Neural cell (in vitro differentiated cells): ENCODE measurements around the gene TOX2. TPM values are rescaled to one million over a fixed set of nuclear protein-coding genes. Genes with fewer than 3 reads are reported as not detected.

ENCODE experiments used
- H2AFZ ChIP-seq: fragments of 200-600, 300-800 bp; sonication (generic), shearing (Covaris generic); 2 replicates; pipeline ENCODE4 v1.6.0; 2014; ENCODE audit warnings: low read depth, mild to moderate bottlenecking, antibody characterized with exemption, low read length, moderate library complexity
- H3F3A ChIP-seq: fragments of 200-600 bp; shearing (Covaris generic); 2 replicates; pipeline ENCODE4 v1.6.1; 2016; ENCODE audit warnings: mild to moderate bottlenecking, moderate library complexity, mixed read lengths, antibody characterized with exemption, low read length; ENCODE audit not compliant: insufficient read depth, poor library complexity, severe bottlenecking
- H3K27ac ChIP-seq: fragments of 200-600, 300-800 bp; sonication (generic), shearing (Covaris generic); 2 replicates; pipeline ENCODE4 v1.5.1; 2014; ENCODE audit warnings: mild to moderate bottlenecking, low read length, moderate library complexity
- H3K27me3 ChIP-seq: fragments of 300-800, 200-600 bp; sonication (generic), shearing (Covaris generic); 2 replicates; pipeline ENCODE4 v1.6.0; 2014; ENCODE audit warnings: mild to moderate bottlenecking, low read depth, low read length, moderate library complexity; ENCODE audit not compliant: insufficient read depth
- H3K36me3 ChIP-seq: fragments of 300-800, 200-600 bp; sonication (generic), shearing (Covaris generic); 2 replicates; pipeline ENCODE4 v1.5.1; 2014; ENCODE audit warnings: mild to moderate bottlenecking, antibody characterized with exemption, low read length, moderate library complexity; ENCODE audit not compliant: insufficient read depth
- H3K4me2 ChIP-seq: fragments of 300-800, 200-600 bp; sonication (generic), shearing (Covaris generic); 2 replicates; pipeline ENCODE4 v1.6.0; 2014; ENCODE audit warnings: mild to moderate bottlenecking, low read length
- H3K4me3 ChIP-seq: fragments of 300-800, 200-600 bp; sonication (generic), shearing (Covaris generic); 2 replicates; pipeline ENCODE4 v1.5.1; 2014; ENCODE audit warnings: mild to moderate bottlenecking, low read length, moderate library complexity
- H3K79me2 ChIP-seq: fragments of 200-600 bp; shearing (Covaris generic); replicated peaks from 2 replicates; pipeline ENCODE4 v1.6.0; 2014; ENCODE audit warnings: mild to moderate bottlenecking, low read length, moderate library complexity; ENCODE audit not compliant: insufficient read depth
- H3K9ac ChIP-seq: fragments of 300-800, 200-600 bp; sonication (generic), shearing (Covaris generic); 2 replicates; pipeline ENCODE4 v1.6.1; 2016; ENCODE audit warnings: mild to moderate bottlenecking, low read length, mixed read lengths
- H3K9me2 ChIP-seq: fragments of 200-600 bp; shearing (Covaris generic); 2 replicates; pipeline ENCODE4 v1.6.1; 2016; ENCODE audit warnings: mild to moderate bottlenecking, low read length, mixed read lengths; ENCODE audit not compliant: insufficient read depth
- H3K9me3 ChIP-seq: fragments of 200-600, 300-800 bp; sonication (generic), shearing (Covaris generic); 2 replicates; pipeline ENCODE4 v1.6.1; 2016; ENCODE audit warnings: mild to moderate bottlenecking, mixed run types, low read length, moderate library complexity, mixed read lengths
- H4K20me1 ChIP-seq: fragments of 200-600 bp; shearing (Covaris generic); 2 replicates; pipeline ENCODE4 v1.6.1; 2016; ENCODE audit warnings: mild to moderate bottlenecking, mixed run types; ENCODE audit not compliant: insufficient read depth
- CTCF ChIP-seq: fragments of 450-650 bp; IDR thresholded peaks from 2 replicates; pipeline ENCODE4 v1.5.1; 2014; ENCODE audit warnings: antibody characterized with exemption, mild to moderate bottlenecking, moderate library complexity; ENCODE audit not compliant: poor library complexity, severe bottlenecking
- EP300 ChIP-seq: fragments of 450-650 bp; conservative IDR thresholded peaks from 2 replicates; pipeline ENCODE4 v1.6.1; 2014; ENCODE audit warnings: antibody characterized with exemption, mild to moderate bottlenecking, moderate library complexity; ENCODE audit not compliant: poor library complexity, severe bottlenecking
- EZH2 ChIP-seq: fragments of 200-600, 300-800 bp; shearing (Covaris generic), sonication (generic); IDR thresholded peaks from 2 replicates; pipeline ENCODE4 v1.6.1; 2014; ENCODE audit warnings: antibody characterized with exemption, low read length, borderline replicate concordance, mild to moderate bottlenecking; ENCODE audit not compliant: insufficient read depth, poor library complexity, severe bottlenecking
- MXI1 ChIP-seq: fragments of 450-650 bp; conservative IDR thresholded peaks from 2 replicates; pipeline ENCODE4 v1.6.1; 2014; ENCODE audit warnings: antibody characterized with exemption, mild to moderate bottlenecking; ENCODE audit not compliant: poor library complexity, severe bottlenecking
- POLR2AphosphoS5 ChIP-seq: IDR thresholded peaks from 2 replicates; pipeline ENCODE4 v1.6.1; 2012
- RAD21 ChIP-seq: fragments of 450-650 bp; conservative IDR thresholded peaks from 2 replicates; pipeline ENCODE4 v1.6.1; 2014; ENCODE audit warnings: antibody characterized with exemption, mild to moderate bottlenecking, moderate library complexity
- SMC3 ChIP-seq: fragments of 450-650 bp; conservative IDR thresholded peaks from 2 replicates; pipeline ENCODE4 v1.6.1; 2014; ENCODE audit warnings: antibody characterized with exemption, mild to moderate bottlenecking, moderate library complexity; ENCODE audit not compliant: poor library complexity
- TAF1 ChIP-seq: IDR thresholded peaks from 2 replicates; pipeline ENCODE4 v1.6.1; 2012; ENCODE audit warnings: low read depth
- polyA plus RNA-seq: library from polyadenylated mRNA; depleted of rRNA; stranded (reverse); fragments of >200 nt; gene quantifications from 2 replicates; pipeline ENCODE4 v1.2.3, GENCODE V29; 2014
- TF ChIP-seq, protein P1 (sequence below): IDR thresholded peaks from 2 replicates; pipeline ENCODE4 v1.6.1; 2012; ENCODE audit warnings: borderline replicate concordance

The TOX2 gene
- polyA plus RNA-seq, 1 donor from 2014 or later = 0.89 TPM

GRCh38 chr20:44033344-44033743, 118.7 kb downstream of the TOX2 start:
- Histone ChIP-seq H3K9me2 (no peaks in the 10 kb centered on the region), H3K4me3 (no peak overlapping the region), H3K27ac (no peak overlapping the region), H4K20me1 (no peaks in the 10 kb centered on the region), H3K36me3 (no peaks in the 10 kb centered on the region), H3K79me2 (no peaks in the 10 kb centered on the region), H3K9ac (no peak overlapping the region), H3K4me2 (no peak overlapping the region), H3K27me3 (no peaks in the 10 kb centered on the region), H3F3A (no peaks in the 10 kb centered on the region), H2AFZ (no peak overlapping the region), H3K9me3 (no peaks in the 10 kb centered on the region)
- TF ChIP-seq, protein P1, sequence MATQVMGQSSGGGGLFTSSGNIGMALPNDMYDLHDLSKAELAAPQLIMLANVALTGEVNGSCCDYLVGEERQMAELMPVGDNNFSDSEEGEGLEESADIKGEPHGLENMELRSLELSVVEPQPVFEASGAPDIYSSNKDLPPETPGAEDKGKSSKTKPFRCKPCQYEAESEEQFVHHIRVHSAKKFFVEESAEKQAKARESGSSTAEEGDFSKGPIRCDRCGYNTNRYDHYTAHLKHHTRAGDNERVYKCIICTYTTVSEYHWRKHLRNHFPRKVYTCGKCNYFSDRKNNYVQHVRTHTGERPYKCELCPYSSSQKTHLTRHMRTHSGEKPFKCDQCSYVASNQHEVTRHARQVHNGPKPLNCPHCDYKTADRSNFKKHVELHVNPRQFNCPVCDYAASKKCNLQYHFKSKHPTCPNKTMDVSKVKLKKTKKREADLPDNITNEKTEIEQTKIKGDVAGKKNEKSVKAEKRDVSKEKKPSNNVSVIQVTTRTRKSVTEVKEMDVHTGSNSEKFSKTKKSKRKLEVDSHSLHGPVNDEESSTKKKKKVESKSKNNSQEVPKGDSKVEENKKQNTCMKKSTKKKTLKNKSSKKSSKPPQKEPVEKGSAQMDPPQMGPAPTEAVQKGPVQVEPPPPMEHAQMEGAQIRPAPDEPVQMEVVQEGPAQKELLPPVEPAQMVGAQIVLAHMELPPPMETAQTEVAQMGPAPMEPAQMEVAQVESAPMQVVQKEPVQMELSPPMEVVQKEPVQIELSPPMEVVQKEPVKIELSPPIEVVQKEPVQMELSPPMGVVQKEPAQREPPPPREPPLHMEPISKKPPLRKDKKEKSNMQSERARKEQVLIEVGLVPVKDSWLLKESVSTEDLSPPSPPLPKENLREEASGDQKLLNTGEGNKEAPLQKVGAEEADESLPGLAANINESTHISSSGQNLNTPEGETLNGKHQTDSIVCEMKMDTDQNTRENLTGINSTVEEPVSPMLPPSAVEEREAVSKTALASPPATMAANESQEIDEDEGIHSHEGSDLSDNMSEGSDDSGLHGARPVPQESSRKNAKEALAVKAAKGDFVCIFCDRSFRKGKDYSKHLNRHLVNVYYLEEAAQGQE = no peak
- TF ChIP-seq CTCF (no peak), POLR2AphosphoS5 (no peak), SMC3 (no peak), EZH2 (no peak), EP300 (no peak), RAD21 (no peak), MXI1 (no peak), TAF1 (no peak)

DNA sequence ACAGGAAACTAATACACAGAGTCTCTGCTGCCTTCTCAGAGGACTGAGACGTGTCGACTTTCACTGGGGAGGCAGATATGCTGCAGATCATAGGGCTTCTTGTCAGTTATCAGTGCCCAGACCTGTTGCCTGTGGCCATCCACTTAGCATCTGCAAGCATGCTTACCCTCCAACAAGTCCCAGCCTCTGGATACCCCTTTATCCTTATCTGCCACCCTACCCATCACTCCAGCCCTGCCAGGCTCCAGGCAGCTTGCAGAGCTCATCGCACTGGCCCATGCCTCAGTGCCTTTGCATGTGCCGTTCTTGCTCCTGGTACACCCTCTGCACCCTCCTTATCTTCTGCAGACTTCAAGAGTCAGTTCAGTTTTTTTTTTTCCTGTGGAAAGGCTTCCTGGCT, 119.2 kb downstream of the TOX2 start:
- H3K27me3 ChIP-seq = no peaks in the 10 kb centered on the region
- H3K4me2 ChIP-seq = no peak overlapping the region
- H3K79me2 ChIP-seq = no peaks in the 10 kb centered on the region
- H3F3A ChIP-seq = no peaks in the 10 kb centered on the region
- H3K27ac ChIP-seq = no peak overlapping the region
- TF ChIP-seq SMC3 (no peak), MXI1 (no peak), POLR2AphosphoS5 (no peak), TAF1 (no peak), RAD21 (no peak), EZH2 (no peak), EP300 (no peak)
- TF ChIP-seq, protein P1 = no peak
- no peaks in the 10 kb centered on the region for H3K36me3 ChIP-seq
- no peak overlapping the region for H2AFZ ChIP-seq
- no peak overlapping the region for H3K4me3 ChIP-seq
- H3K9ac ChIP-seq = no peak overlapping the region
- no peaks in the 10 kb centered on the region for H3K9me3 ChIP-seq
- H4K20me1 ChIP-seq = no peaks in the 10 kb centered on the region
- no peaks in the 10 kb centered on the region for H3K9me2 ChIP-seq
